Stimulated activated CD8-positive, alpha-beta memory T cell treated with anti-CD3 and anti-CD28 coated beads, Interleukin-4, amount 100 ng/mL, for 4 hours (primary cell): ENCODE results near the gene MSLN.
A peak's percentile ranks its signal among the peaks of the same experiment; 100 is the strongest.

ENCODE experiments used
- DNase-seq, 2 donors: peaks; one replicate each; pipeline ENCODE4 v3.0.0-alpha.2; 2020; ENCODE audit warnings: low read depth in 2 of 2, low spot score in 1 of 2

The MSLN gene

GRCh38 chr16:801584-802363 lies 41.2 kb downstream of the MSLN start:
- DNase-seq = no peak

GRCh38 chr16:802461-802860 lies 41.9 kb downstream of the MSLN start:
- DNase-seq = no peak

GRCh38 chr16:802914-803753 lies 42.6 kb downstream of the MSLN start:
- no peak for DNase-seq

- DNase-seq = no peak
These were observed 43.2 kb downstream of the MSLN start for GRCh38 chr16:803754-804080.

GRCh38 chr16:804193-805048 lies 43.9 kb downstream of the MSLN start:
- DNase-seq = no peak

GRCh38 chr16:805474-805873 lies 44.9 kb downstream of the MSLN start:
- DNase-seq = no peak

- DNase-seq = peak; percentile 53 to 80
These were observed 47.0 kb downstream of the MSLN start for GRCh38 chr16:807347-808084.

GRCh38 chr16:808085-808386 lies 47.5 kb downstream of the MSLN start:
- DNase-seq = no peak

GRCh38 chr16:813204-813915 lies 52.8 kb downstream of the MSLN start:
- DNase-seq = no peak

GRCh38 chr16:813916-814412 lies 53.4 kb downstream of the MSLN start:
- no peak for DNase-seq

- DNase-seq = no peak
These were observed 54.4 kb downstream of the MSLN start for GRCh38 chr16:814974-815373.

- DNase-seq = no peak
These were observed 55.3 kb downstream of the MSLN start for GRCh38 chr16:815861-816260.

GRCh38 chr16:817001-817906 lies 56.7 kb downstream of the MSLN start:
- DNase-seq = no peak

GRCh38 chr16:818132-818531 lies 57.6 kb downstream of the MSLN start:
- DNase-seq = no peak
